ENCODE results near the gene NPM1.
"Not testable (repeated sequence)": the region's sequence is repeated elsewhere in the genome, so short reads cannot be mapped to it uniquely, and the experiment has no call there.

GRCh38 chr5:171398660-171399059 is 11.0 kb downstream of the NPM1 start:
- not testable (repeated sequence) for TF ChIP-seq CTCF, EP300, POLR2AphosphoS5 (IDR thresholded peaks at IDR 0.05)

Data from gastroesophageal sphincter (tissue), 3 donors.